MM.1S (cell line): ENCODE results near the gene CLRN2.

Experiments
- DNase-seq: peaks from one replicate; pipeline ENCODE4 v3.0.0-alpha.2; 2015
- H2AFZ ChIP-seq: fragments of 300-600 bp; sonication (generic); 2 replicates; pipeline ENCODE4 v1.6.0; 2016; ENCODE audit warnings: antibody characterized with exemption, low read length
- H3F3A ChIP-seq: fragments of 300-600 bp; sonication (generic); 2 replicates; pipeline ENCODE4 v1.6.1; 2016; ENCODE audit warnings: mild to moderate bottlenecking, antibody characterized with exemption, low read length, moderate library complexity, mixed read lengths; ENCODE audit not compliant: insufficient read depth
- H3K27ac ChIP-seq: fragments of 300-600 bp; sonication (generic); 2 replicates; pipeline ENCODE4 v1.5.1; 2016; ENCODE audit warnings: mild to moderate bottlenecking, low read length
- H3K27me3 ChIP-seq: fragments of 300-600 bp; sonication (generic); replicated peaks from 2 replicates; pipeline ENCODE4 v1.6.0; 2016; ENCODE audit warnings: low read length; ENCODE audit not compliant: insufficient read depth
- H3K36me3 ChIP-seq: fragments of 300-600 bp; sonication (generic); replicated peaks from 2 replicates; pipeline ENCODE4 v1.6.1; 2016; ENCODE audit warnings: mild to moderate bottlenecking, low read length, mixed read lengths; ENCODE audit not compliant: insufficient read depth
- H3K4me1 ChIP-seq: fragments of 300-600 bp; sonication (generic); 2 replicates; pipeline ENCODE4 v1.6.1; 2016; ENCODE audit warnings: low read length, mixed read lengths
- H3K4me2 ChIP-seq: fragments of 300-600 bp; sonication (generic); 2 replicates; pipeline ENCODE4 v1.6.0; 2016; ENCODE audit warnings: low read depth, low read length
- H3K4me3 ChIP-seq: fragments of 300-600 bp; sonication (generic); 2 replicates; pipeline ENCODE4 v1.5.1; 2016; ENCODE audit warnings: low read length, mixed read lengths
- H3K79me2 ChIP-seq: fragments of 300-600 bp; sonication (generic); 2 replicates; pipeline ENCODE4 v1.6.1; 2016; ENCODE audit warnings: mixed run types, low read length, mixed read lengths
- H3K9ac ChIP-seq: fragments of 300-600 bp; sonication (generic); 2 replicates; pipeline ENCODE4 v1.6.1; 2016; ENCODE audit warnings: low read length, mixed read lengths
- H3K9me2 ChIP-seq: fragments of 300-600 bp; sonication (generic); replicated peaks from 2 replicates; pipeline ENCODE4 v1.6.1; 2016; ENCODE audit warnings: mild to moderate bottlenecking, low read length, mixed read lengths; ENCODE audit not compliant: insufficient read depth
- H3K9me3 ChIP-seq: fragments of 300-600 bp; sonication (generic); replicated peaks from 2 replicates; pipeline ENCODE4 v1.6.1; 2016; ENCODE audit warnings: mild to moderate bottlenecking, low read length, mixed read lengths; ENCODE audit not compliant: insufficient read depth
- H4K20me1 ChIP-seq: fragments of 300-600 bp; sonication (generic); 2 replicates; pipeline ENCODE4 v1.6.1; 2016; ENCODE audit warnings: mild to moderate bottlenecking, low read length, moderate library complexity, mixed read lengths; ENCODE audit not compliant: insufficient read depth
- EZH2 ChIP-seq: fragments of 300-600 bp; sonication (generic); optimal IDR thresholded peaks from 2 replicates; pipeline ENCODE3; 2017; ENCODE audit warnings: low read depth, mild to moderate bottlenecking, antibody characterized with exemption, low read length, mixed read lengths
- EZH2phosphoT487 ChIP-seq: fragments of 300-600 bp; sonication (generic); IDR thresholded peaks from 2 replicates; pipeline ENCODE4 v1.6.1; 2018; ENCODE audit warnings: antibody characterized with exemption, low read length
- TF ChIP-seq, protein P1 (sequence below): fragments of 300-600 bp; sonication (generic); IDR thresholded peaks from 2 replicates; pipeline ENCODE4 v1.5.1; 2016; ENCODE audit warnings: antibody characterized with exemption, low read length, mixed read lengths

The CLRN2 gene

DNA sequence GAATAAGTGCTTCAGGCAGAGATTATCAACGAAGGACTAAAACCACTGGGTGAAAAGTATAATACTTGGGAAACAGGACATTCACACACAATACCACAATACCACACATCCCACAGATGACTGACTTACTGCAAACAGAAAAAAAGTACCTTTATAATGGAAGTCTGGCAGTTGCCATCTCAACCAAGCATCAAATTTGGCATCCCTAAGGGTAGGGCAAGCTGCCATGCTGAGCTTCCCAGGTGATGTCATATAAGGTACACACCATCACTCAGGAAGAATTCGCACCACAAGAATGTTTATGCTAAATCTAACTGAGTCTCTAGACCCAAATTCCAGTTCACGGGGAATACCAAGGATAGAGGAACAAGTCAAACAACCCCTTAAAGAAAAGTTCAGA is 12.2 kb upstream of the CLRN2 start:
- Histone ChIP-seq H3K27ac (no peak overlapping the region), H3K4me3 (no peak overlapping the region), H3K79me2 (peaks cover 3% of the 10 kb centered on the region; the same call in 1 of the 2 replicates), H3F3A (no peaks in the 10 kb centered on the region), H3K9ac (no peak overlapping the region), H3K36me3 (no peaks in the 10 kb centered on the region; the same call in 1 of the 2 replicates), H3K27me3 (no peaks in the 10 kb centered on the region), H3K4me1 (no peaks in the 10 kb centered on the region), H3K4me2 (no peak overlapping the region), H4K20me1 (no peaks in the 10 kb centered on the region), H2AFZ (no peak overlapping the region), H3K9me3 (no peaks in the 10 kb centered on the region), H3K9me2 (no peaks in the 10 kb centered on the region)
- no peak for TF ChIP-seq EZH2phosphoT487
- TF ChIP-seq, protein P1, sequence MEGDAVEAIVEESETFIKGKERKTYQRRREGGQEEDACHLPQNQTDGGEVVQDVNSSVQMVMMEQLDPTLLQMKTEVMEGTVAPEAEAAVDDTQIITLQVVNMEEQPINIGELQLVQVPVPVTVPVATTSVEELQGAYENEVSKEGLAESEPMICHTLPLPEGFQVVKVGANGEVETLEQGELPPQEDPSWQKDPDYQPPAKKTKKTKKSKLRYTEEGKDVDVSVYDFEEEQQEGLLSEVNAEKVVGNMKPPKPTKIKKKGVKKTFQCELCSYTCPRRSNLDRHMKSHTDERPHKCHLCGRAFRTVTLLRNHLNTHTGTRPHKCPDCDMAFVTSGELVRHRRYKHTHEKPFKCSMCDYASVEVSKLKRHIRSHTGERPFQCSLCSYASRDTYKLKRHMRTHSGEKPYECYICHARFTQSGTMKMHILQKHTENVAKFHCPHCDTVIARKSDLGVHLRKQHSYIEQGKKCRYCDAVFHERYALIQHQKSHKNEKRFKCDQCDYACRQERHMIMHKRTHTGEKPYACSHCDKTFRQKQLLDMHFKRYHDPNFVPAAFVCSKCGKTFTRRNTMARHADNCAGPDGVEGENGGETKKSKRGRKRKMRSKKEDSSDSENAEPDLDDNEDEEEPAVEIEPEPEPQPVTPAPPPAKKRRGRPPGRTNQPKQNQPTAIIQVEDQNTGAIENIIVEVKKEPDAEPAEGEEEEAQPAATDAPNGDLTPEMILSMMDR, result no peak
- no peak for TF ChIP-seq EZH2
- DNase-seq, result no peak

DNA sequence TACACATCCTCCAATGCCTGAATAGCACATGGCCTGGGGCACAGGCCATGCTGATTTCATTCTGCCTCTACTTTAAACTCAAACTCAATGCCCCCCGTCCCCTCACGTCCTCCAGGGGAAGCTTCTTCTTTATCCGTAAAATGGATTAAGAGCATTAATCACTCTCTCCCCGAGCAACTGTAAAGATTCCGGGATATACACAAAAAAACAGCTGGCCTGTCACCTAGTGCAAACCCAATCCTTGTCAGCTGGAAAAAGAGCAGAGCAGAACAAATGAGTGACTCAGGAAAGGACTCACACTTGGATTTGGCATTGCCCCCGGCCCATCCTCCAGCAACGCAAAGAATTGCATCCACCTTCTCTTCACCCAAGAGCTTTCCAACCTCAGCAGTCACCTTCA is 10.9 kb upstream of the CLRN2 start:
- H3K9ac ChIP-seq, result no peak overlapping the region
- H3K9me3 ChIP-seq, result no peaks in the 10 kb centered on the region
- no peaks in the 10 kb centered on the region; the same call in 1 of the 2 replicates for H3K36me3 ChIP-seq
- no peak overlapping the region for H3K4me2 ChIP-seq
- no peaks in the 10 kb centered on the region for H3K9me2 ChIP-seq
- no peaks in the 10 kb centered on the region for H3F3A ChIP-seq
- no peak overlapping the region for H2AFZ ChIP-seq
- TF ChIP-seq, protein P1, result no peak
- no peak for TF ChIP-seq EZH2
- H3K27me3 ChIP-seq, result no peaks in the 10 kb centered on the region
- peaks cover 4% of the 10 kb centered on the region; the same call in 1 of the 2 replicates for H3K79me2 ChIP-seq
- H3K27ac ChIP-seq, result no peak overlapping the region
- H3K4me1 ChIP-seq, result no peaks in the 10 kb centered on the region
- no peak for DNase-seq
- no peak overlapping the region for H3K4me3 ChIP-seq
- no peaks in the 10 kb centered on the region for H4K20me1 ChIP-seq

DNA sequence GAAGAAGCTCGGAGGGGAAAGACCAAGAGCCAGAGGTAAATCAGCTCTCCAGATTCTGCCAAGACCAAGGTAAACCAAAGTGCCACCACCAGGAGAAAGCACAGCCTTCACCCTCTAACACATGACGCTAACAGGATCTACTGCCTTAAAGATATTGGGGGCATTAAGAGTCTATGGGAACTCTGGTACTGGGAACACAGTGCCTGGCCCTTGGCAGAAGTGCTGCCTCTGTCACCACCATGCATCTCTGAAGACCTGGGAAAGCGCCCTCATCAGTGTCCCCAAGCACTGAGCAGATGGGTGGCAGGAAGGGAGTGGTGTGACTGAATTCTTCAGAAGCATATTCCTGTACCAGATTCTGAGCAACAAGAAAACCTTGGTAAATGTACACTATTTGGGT is 4.4 kb upstream of the CLRN2 start:
- peaks cover 6% of the 10 kb centered on the region for H3K4me1 ChIP-seq
- peaks cover 30% of the 10 kb centered on the region for H3K79me2 ChIP-seq
- no peaks in the 10 kb centered on the region for H3K27me3 ChIP-seq
- no peaks in the 10 kb centered on the region for H3K9me3 ChIP-seq
- H3F3A ChIP-seq, result peaks cover 14% of the 10 kb centered on the region; the same call in 1 of the 2 replicates
- no peaks in the 10 kb centered on the region for H3K36me3 ChIP-seq
- H3K9me2 ChIP-seq, result no peaks in the 10 kb centered on the region
- TF ChIP-seq EZH2 (no peak), EZH2phosphoT487 (no peak)
- TF ChIP-seq, protein P1, result no peak
- no peak overlapping the region for H3K27ac ChIP-seq
- no peak overlapping the region for H2AFZ ChIP-seq
- peak overlapping the region; percentile 87; the same call in 1 of the 2 replicates for H3K4me2 ChIP-seq
- DNase-seq, result no peak
- H3K9ac ChIP-seq, result no peak overlapping the region
- H3K4me3 ChIP-seq, result peak overlapping the region; percentile 89; the same call in 1 of the 2 replicates
- no peaks in the 10 kb centered on the region for H4K20me1 ChIP-seq
